ENCODE data around the gene ITPR2. TPM values are rescaled to one million over a fixed set of nuclear protein-coding genes. Genes with fewer than 3 reads are reported as not detected.
"Not testable (repeated sequence)": the region's sequence is repeated elsewhere in the genome, so short reads cannot be mapped to it uniquely, and the experiment has no call there.

The ITPR2 gene
- total RNA-seq, 1 donor from 2014 or later = 14.6 TPM

- H3K9ac ChIP-seq (ENCODE audit: low read depth in 1 of 3, low read length in 3 of 3); H3K27ac ChIP-seq (ENCODE audit: low read depth, low read length); H3K4me3 ChIP-seq (ENCODE audit: low read length in 3 of 3); H3K9me3 ChIP-seq (ENCODE audit: control insufficient read depth in 3 of 3, low read length in 3 of 3); H3K36me3 ChIP-seq (ENCODE audit: control insufficient read depth in 3 of 3, insufficient read depth in 3 of 3, low read length in 3 of 3); H3K27me3 ChIP-seq (ENCODE audit: control insufficient read depth in 3 of 3, insufficient read depth in 3 of 3, low read length in 3 of 3); H3K4me1 ChIP-seq (ENCODE audit: control insufficient read depth in 3 of 3, insufficient read depth in 3 of 3, low read length in 3 of 3): not testable (repeated sequence)
Observed at GRCh38 chr12:26433701-26434100, 399.3 kb downstream of the ITPR2 start.

- H3K9me3 ChIP-seq (ENCODE audit: control insufficient read depth in 3 of 3, low read length in 3 of 3) = no peaks in the 10 kb centered on the region
- no peaks in the 10 kb centered on the region for H3K27me3 ChIP-seq (ENCODE audit: control insufficient read depth in 3 of 3, insufficient read depth in 3 of 3, low read length in 3 of 3)
- H3K4me1 ChIP-seq (ENCODE audit: control insufficient read depth in 3 of 3, insufficient read depth in 3 of 3, low read length in 3 of 3) = no peaks in the 10 kb centered on the region
- H3K36me3 ChIP-seq (ENCODE audit: control insufficient read depth in 3 of 3, insufficient read depth in 3 of 3, low read length in 3 of 3) = no peaks in the 10 kb centered on the region
- H3K27ac ChIP-seq (ENCODE audit: low read depth, low read length) = no peak overlapping the region
- H3K4me3 ChIP-seq (ENCODE audit: low read length in 3 of 3) = no peak overlapping the region
- H3K9ac ChIP-seq (ENCODE audit: low read depth in 1 of 3, low read length in 3 of 3) = no peak overlapping the region
Observed at GRCh38 chr12:26431211-26431610, 401.8 kb downstream of the ITPR2 start.

- H3K27me3 ChIP-seq (ENCODE audit: control insufficient read depth in 3 of 3, insufficient read depth in 3 of 3, low read length in 3 of 3); H3K9me3 ChIP-seq (ENCODE audit: control insufficient read depth in 3 of 3, low read length in 3 of 3); H3K4me1 ChIP-seq (ENCODE audit: control insufficient read depth in 3 of 3, insufficient read depth in 3 of 3, low read length in 3 of 3); H3K9ac ChIP-seq (ENCODE audit: low read depth in 1 of 3, low read length in 3 of 3); H3K4me3 ChIP-seq (ENCODE audit: low read length in 3 of 3); H3K27ac ChIP-seq (ENCODE audit: low read depth, low read length); H3K36me3 ChIP-seq (ENCODE audit: control insufficient read depth in 3 of 3, insufficient read depth in 3 of 3, low read length in 3 of 3): not testable (repeated sequence)
Observed at GRCh38 chr12:26430596-26430995, 402.4 kb downstream of the ITPR2 start.

GRCh38 chr12:26429070-26429691, 403.8 kb downstream of the ITPR2 start:
- no peak overlapping the region for H3K27ac ChIP-seq (ENCODE audit: low read depth, low read length)
- H3K4me3 ChIP-seq (ENCODE audit: low read length in 3 of 3) = no peak overlapping the region
- H3K9ac ChIP-seq (ENCODE audit: low read depth in 1 of 3, low read length in 3 of 3) = no peak overlapping the region
- H3K27me3 ChIP-seq (ENCODE audit: control insufficient read depth in 3 of 3, insufficient read depth in 3 of 3, low read length in 3 of 3) = no peaks in the 10 kb centered on the region
- no peaks in the 10 kb centered on the region for H3K4me1 ChIP-seq (ENCODE audit: control insufficient read depth in 3 of 3, insufficient read depth in 3 of 3, low read length in 3 of 3)
- H3K9me3 ChIP-seq (ENCODE audit: control insufficient read depth in 3 of 3, low read length in 3 of 3) = no peaks in the 10 kb centered on the region
- H3K36me3 ChIP-seq (ENCODE audit: control insufficient read depth in 3 of 3, insufficient read depth in 3 of 3, low read length in 3 of 3) = no peaks in the 10 kb centered on the region

- no peaks in the 10 kb centered on the region for H3K4me1 ChIP-seq (ENCODE audit: control insufficient read depth in 3 of 3, insufficient read depth in 3 of 3, low read length in 3 of 3)
- no peak overlapping the region for H3K4me3 ChIP-seq (ENCODE audit: low read length in 3 of 3)
- H3K36me3 ChIP-seq (ENCODE audit: control insufficient read depth in 3 of 3, insufficient read depth in 3 of 3, low read length in 3 of 3) = no peaks in the 10 kb centered on the region
- H3K9ac ChIP-seq (ENCODE audit: low read depth in 1 of 3, low read length in 3 of 3) = no peak overlapping the region
- H3K9me3 ChIP-seq (ENCODE audit: control insufficient read depth in 3 of 3, low read length in 3 of 3) = no peaks in the 10 kb centered on the region
- no peaks in the 10 kb centered on the region for H3K27me3 ChIP-seq (ENCODE audit: control insufficient read depth in 3 of 3, insufficient read depth in 3 of 3, low read length in 3 of 3)
- no peak overlapping the region for H3K27ac ChIP-seq (ENCODE audit: low read depth, low read length)
Observed at GRCh38 chr12:26428420-26428819, 404.6 kb downstream of the ITPR2 start.

GRCh38 chr12:26426652-26427051, 406.3 kb downstream of the ITPR2 start:
- Histone ChIP-seq H3K36me3 (ENCODE audit: control insufficient read depth in 3 of 3, insufficient read depth in 3 of 3, low read length in 3 of 3) (no peaks in the 10 kb centered on the region), H3K27me3 (ENCODE audit: control insufficient read depth in 3 of 3, insufficient read depth in 3 of 3, low read length in 3 of 3) (no peaks in the 10 kb centered on the region), H3K4me3 (ENCODE audit: low read length in 3 of 3) (no peak overlapping the region), H3K4me1 (ENCODE audit: control insufficient read depth in 3 of 3, insufficient read depth in 3 of 3, low read length in 3 of 3) (no peaks in the 10 kb centered on the region), H3K9me3 (ENCODE audit: control insufficient read depth in 3 of 3, low read length in 3 of 3) (no peaks in the 10 kb centered on the region), H3K9ac (ENCODE audit: low read depth in 1 of 3, low read length in 3 of 3) (no peak overlapping the region), H3K27ac (ENCODE audit: low read depth, low read length) (no peak overlapping the region)

GRCh38 chr12:26425587-26426260, 407.3 kb downstream of the ITPR2 start:
- Histone ChIP-seq H3K27me3 (ENCODE audit: control insufficient read depth in 3 of 3, insufficient read depth in 3 of 3, low read length in 3 of 3) (no peaks in the 10 kb centered on the region), H3K4me1 (ENCODE audit: control insufficient read depth in 3 of 3, insufficient read depth in 3 of 3, low read length in 3 of 3) (no peaks in the 10 kb centered on the region), H3K4me3 (ENCODE audit: low read length in 3 of 3) (no peak overlapping the region), H3K9ac (ENCODE audit: low read depth in 1 of 3, low read length in 3 of 3) (no peak overlapping the region), H3K27ac (ENCODE audit: low read depth, low read length) (no peak overlapping the region), H3K36me3 (ENCODE audit: control insufficient read depth in 3 of 3, insufficient read depth in 3 of 3, low read length in 3 of 3) (no peaks in the 10 kb centered on the region), H3K9me3 (ENCODE audit: control insufficient read depth in 3 of 3, low read length in 3 of 3) (no peaks in the 10 kb centered on the region)

GRCh38 chr12:26422839-26423398, 410.1 kb downstream of the ITPR2 start:
- Histone ChIP-seq H3K4me1 (ENCODE audit: control insufficient read depth in 3 of 3, insufficient read depth in 3 of 3, low read length in 3 of 3) (no peaks in the 10 kb centered on the region), H3K36me3 (ENCODE audit: control insufficient read depth in 3 of 3, insufficient read depth in 3 of 3, low read length in 3 of 3) (no peaks in the 10 kb centered on the region), H3K27me3 (ENCODE audit: control insufficient read depth in 3 of 3, insufficient read depth in 3 of 3, low read length in 3 of 3) (no peaks in the 10 kb centered on the region), H3K4me3 (ENCODE audit: low read length in 3 of 3) (no peak overlapping the region), H3K9ac (ENCODE audit: low read depth in 1 of 3, low read length in 3 of 3) (no peak overlapping the region), H3K9me3 (ENCODE audit: control insufficient read depth in 3 of 3, low read length in 3 of 3) (no peaks in the 10 kb centered on the region), H3K27ac (ENCODE audit: low read depth, low read length) (no peak overlapping the region)

GRCh38 chr12:26416550-26416949, 416.4 kb downstream of the ITPR2 start:
- Histone ChIP-seq H3K4me3 (ENCODE audit: low read length in 3 of 3) (no peak overlapping the region), H3K36me3 (ENCODE audit: control insufficient read depth in 3 of 3, insufficient read depth in 3 of 3, low read length in 3 of 3) (no peaks in the 10 kb centered on the region), H3K27ac (ENCODE audit: low read depth, low read length) (no peak overlapping the region), H3K9ac (ENCODE audit: low read depth in 1 of 3, low read length in 3 of 3) (no peak overlapping the region), H3K9me3 (ENCODE audit: control insufficient read depth in 3 of 3, low read length in 3 of 3) (no peaks in the 10 kb centered on the region), H3K4me1 (ENCODE audit: control insufficient read depth in 3 of 3, insufficient read depth in 3 of 3, low read length in 3 of 3) (no peaks in the 10 kb centered on the region), H3K27me3 (ENCODE audit: control insufficient read depth in 3 of 3, insufficient read depth in 3 of 3, low read length in 3 of 3) (no peaks in the 10 kb centered on the region)

- no peaks in the 10 kb centered on the region for H3K4me1 ChIP-seq (ENCODE audit: control insufficient read depth in 3 of 3, insufficient read depth in 3 of 3, low read length in 3 of 3)
- no peaks in the 10 kb centered on the region for H3K27me3 ChIP-seq (ENCODE audit: control insufficient read depth in 3 of 3, insufficient read depth in 3 of 3, low read length in 3 of 3)
- no peaks in the 10 kb centered on the region for H3K9me3 ChIP-seq (ENCODE audit: control insufficient read depth in 3 of 3, low read length in 3 of 3)
- H3K27ac ChIP-seq (ENCODE audit: low read depth, low read length) = no peak overlapping the region
- no peak overlapping the region for H3K9ac ChIP-seq (ENCODE audit: low read depth in 1 of 3, low read length in 3 of 3)
- H3K36me3 ChIP-seq (ENCODE audit: control insufficient read depth in 3 of 3, insufficient read depth in 3 of 3, low read length in 3 of 3) = peaks cover 3 to 10% (median 7%) of the 10 kb centered on the region in 3 donors
- H3K4me3 ChIP-seq (ENCODE audit: low read length in 3 of 3) = no peak overlapping the region
Observed at GRCh38 chr12:26410689-26411088, 422.3 kb downstream of the ITPR2 start.

Measured in skeletal muscle tissue (tissue), 4 donors.